Hair follicular keratinocyte (primary cell): ENCODE data around the gene CD1B. TPM values are rescaled to one million over a fixed set of nuclear protein-coding genes. Genes with fewer than 3 reads are reported as not detected.

Source experiments
- total RNA-seq: library from RNA; depleted of rRNA; stranded (reverse); fragments of >200 nt; gene quantifications from 2 replicates; pipeline ENCODE4 v1.2.3, GENCODE V29; 2015

Gene CD1B
- not detected in 2 replicates for total RNA-seq

GRCh38 chr1:158331481-158332150, at the start of gene CD1B:
Gene CD1B, minus strand, starts transcription at chr1:158331531. Its CDS starts 108 bp downstream, at chr1:158331423.

GRCh38 chr1:158353303-158354075, 22.2 kb upstream of the CD1B start, which contains the start of gene CD1E:
Gene CD1E, plus strand, starts transcription at chr1:158353894. Its CDS starts 95 bp downstream, at chr1:158353989.

GRCh38 chr1:158289811-158290210, 41.5 kb downstream of the CD1B start, which contains the start of gene CD1C:
Gene CD1C, plus strand, starts transcription at chr1:158289923. Its CDS starts 142 bp downstream, at chr1:158290065.

Other genes starting within 250 kb of the CD1B start
- 9.1 and 9.4 TPM in 2 replicates for gene CD1D, start 150.6 kb downstream of the CD1B start, total RNA-seq
- not detected in 2 replicates for gene CD1A, start 77.1 kb downstream of the CD1B start, total RNA-seq
- gene CD1C, start 41.6 kb downstream of the CD1B start, total RNA-seq: not detected in 2 replicates
- gene CD1E, start 22.4 kb upstream of the CD1B start, total RNA-seq: not detected in 2 replicates
- gene OR10T2, start 67.9 kb upstream of the CD1B start, total RNA-seq: not detected in 2 replicates
- not detected in 2 replicates for gene OR10K2, start 94.7 kb upstream of the CD1B start, total RNA-seq
- gene OR10K1, start 130.3 kb upstream of the CD1B start, total RNA-seq: not detected in 2 replicates
- gene OR10R2, start 140.7 kb upstream of the CD1B start, total RNA-seq: not detected in 2 replicates
- gene OR6Y1, start 222.9 kb upstream of the CD1B start, total RNA-seq: not detected in 2 replicates
- not detected in 2 replicates for gene OR6P1, start 239.0 kb upstream of the CD1B start, total RNA-seq
- not detected in 2 replicates for gene OR10X1, start 248.4 kb upstream of the CD1B start, total RNA-seq